Neutrophil (primary cell): Measurements from ENCODE around the gene C17orf113.
"Not testable (repeated sequence)": the region's sequence is repeated elsewhere in the genome, so short reads cannot be mapped to it uniquely, and the experiment has no call there.

Experiments used
- H3K27ac ChIP-seq: fragments of 200-600 bp; sonication (generic); 2 replicates; pipeline ENCODE4 v1.5.1; 2016; ENCODE audit warnings: mild to moderate bottlenecking, moderate library complexity
- H3K27me3 ChIP-seq: fragments of 200-600 bp; sonication (generic); 2 replicates; pipeline ENCODE4 v1.6.0; 2016; ENCODE audit warnings: mild to moderate bottlenecking
- H3K36me3 ChIP-seq: fragments of 200-600 bp; sonication (generic); 2 replicates; pipeline ENCODE4 v1.5.1; 2017
- H3K4me1 ChIP-seq, 2 experiments: fragments of 200-600 bp in 1 of 2; sonication (generic) in 1 of 2; 1 replicate in 1 of 2; 2 replicates in 1 of 2; pipeline versions ENCODE4 v1.5.1 to v1.6.1; 2013 to 2016; ENCODE audit warnings: low read depth in 1 of 2, low read length in 1 of 2, mild to moderate bottlenecking in 1 of 2, moderate library complexity in 1 of 2; ENCODE audit not compliant: control insufficient read depth in 1 of 2, insufficient read depth in 1 of 2
- H3K4me3 ChIP-seq, 2 experiments: fragments of 200-600 bp in 1 of 2; sonication (generic) in 1 of 2; 1 replicate in 1 of 2; 2 replicates in 1 of 2; pipeline ENCODE4 v1.5.1; 2013 to 2016; ENCODE audit warnings: low read depth in 1 of 2, low read length in 1 of 2, mild to moderate bottlenecking in 1 of 2, moderate library complexity in 1 of 2
- H3K9me3 ChIP-seq: fragments of 200-600 bp; sonication (generic); 2 replicates; pipeline ENCODE4 v1.5.1; 2016
- CTCF ChIP-seq: fragments of 200-600 bp; sonication (generic); IDR thresholded peaks from 2 replicates; pipeline ENCODE4 v1.5.1; 2016; ENCODE audit warnings: antibody characterized with exemption

C17orf113 gene

GRCh38 chr17:42023524-42024349, 26.7 kb downstream of the C17orf113 start:
- no peak for TF ChIP-seq CTCF
- peaks cover 44 to 51% of the 10 kb centered on the region in 2 experiments for H3K4me1 ChIP-seq
- H3K27ac ChIP-seq: peak overlapping the region; percentile 83
- H3K9me3 ChIP-seq: no peaks in the 10 kb centered on the region
- H3K4me3 ChIP-seq: peak overlapping the region; percentile 13 to 30
- no peaks in the 10 kb centered on the region for H3K27me3 ChIP-seq
- peaks cover 19% of the 10 kb centered on the region for H3K36me3 ChIP-seq

GRCh38 chr17:42020845-42021244, 29.6 kb downstream of the C17orf113 start:
- H3K27ac ChIP-seq, H3K9me3 ChIP-seq, H3K27me3 ChIP-seq: not testable (repeated sequence)
- Histone ChIP-seq H3K4me3 (peak overlapping the region; percentile 73 to 91), H3K36me3 (peaks cover 19% of the 10 kb centered on the region), H3K4me1 (peaks cover 65 to 66% of the 10 kb centered on the region in 2 experiments)

- peak within 1 kb of the TSS; percentile 73 to 91 for H3K4me3 ChIP-seq
- peaks cover 63% of the 10 kb centered on the region in 2 experiments for H3K4me1 ChIP-seq
- no peaks in the 10 kb centered on the region for H3K27me3 ChIP-seq
- no peaks in the 10 kb centered on the region for H3K9me3 ChIP-seq
- peak; percentile 99 for TF ChIP-seq CTCF
- H3K36me3 ChIP-seq: peaks cover 19% of the 10 kb centered on the region
- H3K27ac ChIP-seq: peak within 1 kb of the TSS; percentile 75
Observed at GRCh38 chr17:42019509-42020404, 30.6 kb downstream of the C17orf113 start, which contains the start of gene NKIRAS2. Gene NKIRAS2 (plus strand): TSS chr17:42020090. CDS start chr17:42021578, 1,488 bp downstream.

GRCh38 chr17:42018988-42019387, 31.4 kb downstream of the C17orf113 start:
- peaks cover 55% of the 10 kb centered on the region in 2 experiments for H3K4me1 ChIP-seq
- H3K36me3 ChIP-seq: peaks cover 19% of the 10 kb centered on the region
- no peaks in the 10 kb centered on the region for H3K9me3 ChIP-seq

GRCh38 chr17:42018339-42018738, 32.1 kb downstream of the C17orf113 start:
- Histone ChIP-seq H3K27me3 (no peaks in the 10 kb centered on the region), H3K36me3 (peaks cover 19% of the 10 kb centered on the region), H3K4me3 (peak overlapping the region; percentile 95 to 99), H3K27ac (peak overlapping the region; percentile 83), H3K9me3 (no peaks in the 10 kb centered on the region), H3K4me1 (peaks cover 49% of the 10 kb centered on the region in 2 experiments)
- TF ChIP-seq CTCF: no peak

More at GRCh38 chr17:42018988-42019387, 31.4 kb downstream of the C17orf113 start:
- Histone ChIP-seq H3K27ac (no peak overlapping the region), H3K27me3 (no peaks in the 10 kb centered on the region), H3K4me3 (no peak overlapping the region)
- no peak for TF ChIP-seq CTCF
